Measurements from ENCODE around the gene COL4A1.

Gene COL4A1

DNA sequence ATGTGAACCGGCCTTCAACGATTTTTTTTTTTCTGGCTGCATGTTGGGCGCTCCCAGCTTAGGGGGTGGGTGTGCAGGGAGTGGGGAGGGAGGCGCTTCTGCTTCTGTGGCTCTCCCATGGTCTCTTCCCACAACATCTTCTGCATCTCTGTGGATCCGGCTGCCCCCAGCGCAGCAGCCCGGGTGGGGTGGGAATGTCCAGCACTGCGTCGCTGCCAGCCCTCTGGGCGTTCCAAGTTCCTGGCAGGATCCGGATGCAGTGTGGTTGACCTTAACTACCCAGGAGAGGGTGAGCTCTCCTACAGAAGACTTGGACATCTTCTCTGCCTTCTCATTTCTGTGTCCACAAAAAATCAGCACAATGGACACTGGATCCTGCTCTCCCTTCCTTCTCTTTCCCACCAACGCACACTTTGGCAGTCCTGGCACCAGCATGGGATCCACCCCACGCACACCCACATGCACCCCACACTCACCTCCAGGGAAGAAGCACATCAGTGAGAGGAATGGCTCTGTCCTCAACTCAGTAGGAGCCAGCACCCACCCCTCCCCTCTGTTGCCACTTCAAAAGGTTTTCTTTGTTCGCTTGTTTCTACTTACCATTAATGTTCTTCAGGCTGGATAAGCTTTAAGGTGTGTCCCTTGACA lies 177.3 kb downstream of the COL4A1 start:
- no peak for DNase-seq (ENCODE audit: low spot score)
- TF ChIP-seq, protein P1, sequence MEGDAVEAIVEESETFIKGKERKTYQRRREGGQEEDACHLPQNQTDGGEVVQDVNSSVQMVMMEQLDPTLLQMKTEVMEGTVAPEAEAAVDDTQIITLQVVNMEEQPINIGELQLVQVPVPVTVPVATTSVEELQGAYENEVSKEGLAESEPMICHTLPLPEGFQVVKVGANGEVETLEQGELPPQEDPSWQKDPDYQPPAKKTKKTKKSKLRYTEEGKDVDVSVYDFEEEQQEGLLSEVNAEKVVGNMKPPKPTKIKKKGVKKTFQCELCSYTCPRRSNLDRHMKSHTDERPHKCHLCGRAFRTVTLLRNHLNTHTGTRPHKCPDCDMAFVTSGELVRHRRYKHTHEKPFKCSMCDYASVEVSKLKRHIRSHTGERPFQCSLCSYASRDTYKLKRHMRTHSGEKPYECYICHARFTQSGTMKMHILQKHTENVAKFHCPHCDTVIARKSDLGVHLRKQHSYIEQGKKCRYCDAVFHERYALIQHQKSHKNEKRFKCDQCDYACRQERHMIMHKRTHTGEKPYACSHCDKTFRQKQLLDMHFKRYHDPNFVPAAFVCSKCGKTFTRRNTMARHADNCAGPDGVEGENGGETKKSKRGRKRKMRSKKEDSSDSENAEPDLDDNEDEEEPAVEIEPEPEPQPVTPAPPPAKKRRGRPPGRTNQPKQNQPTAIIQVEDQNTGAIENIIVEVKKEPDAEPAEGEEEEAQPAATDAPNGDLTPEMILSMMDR (IDR thresholded peaks at IDR 0.05; ENCODE audit: extremely low read depth, missing control alignments), result no peak

- TF ChIP-seq, protein P1 (IDR thresholded peaks at IDR 0.05; ENCODE audit: extremely low read depth, missing control alignments), result no peak
- DNase-seq (ENCODE audit: low spot score), result no peak
Measured at GRCh38 chr13:110129076-110129475, 177.9 kb downstream of the COL4A1 start.

DNA sequence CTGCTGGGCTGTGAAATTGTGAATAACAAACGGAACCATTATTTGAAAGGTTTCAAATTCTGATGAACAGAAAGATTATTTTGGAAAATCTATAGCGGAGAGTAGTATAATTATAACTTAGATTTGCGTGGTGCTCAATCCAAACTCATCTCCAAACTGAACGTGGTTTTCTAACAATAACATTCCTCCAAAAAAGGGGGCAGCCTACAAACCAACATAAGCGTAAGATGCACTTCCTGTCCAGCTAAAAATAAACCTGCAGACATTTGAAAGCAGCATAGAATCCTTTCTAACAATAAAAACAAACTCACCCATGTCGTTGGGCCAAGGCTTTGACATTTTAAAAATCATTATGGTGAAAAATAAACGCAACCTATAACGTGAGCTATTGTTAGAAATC lies 178.4 kb downstream of the COL4A1 start:
- no peak for DNase-seq (ENCODE audit: low spot score)
- TF ChIP-seq, protein P1 (IDR thresholded peaks at IDR 0.05; ENCODE audit: extremely low read depth, missing control alignments), result no peak

- TF ChIP-seq, protein P1 (IDR thresholded peaks at IDR 0.05; ENCODE audit: extremely low read depth, missing control alignments), result no peak
- no peak for DNase-seq (ENCODE audit: low spot score)
Measured at GRCh38 chr13:110127986-110128511, 178.9 kb downstream of the COL4A1 start.

- DNase-seq (ENCODE audit: low spot score), result no peak
- TF ChIP-seq, protein P1 (IDR thresholded peaks at IDR 0.05; ENCODE audit: extremely low read depth, missing control alignments), result no peak
Measured at GRCh38 chr13:110126391-110126961, 180.5 kb downstream of the COL4A1 start.

GRCh38 chr13:110125613-110126272 lies 181.2 kb downstream of the COL4A1 start:
- TF ChIP-seq, protein P1 (IDR thresholded peaks at IDR 0.05; ENCODE audit: extremely low read depth, missing control alignments), result no peak
- DNase-seq (ENCODE audit: low spot score), result no peak

GRCh38 chr13:110125157-110125556 lies 181.8 kb downstream of the COL4A1 start:
- DNase-seq (ENCODE audit: low spot score), result no peak
- TF ChIP-seq, protein P1 (IDR thresholded peaks at IDR 0.05; ENCODE audit: extremely low read depth, missing control alignments), result no peak
